IPS-NIHi7 (cell line): Measurements from ENCODE around the gene LRBA.

ENCODE experiments used
- DNase-seq: peaks from one replicate; pipeline ENCODE4 v3.0.0; 2012; ENCODE audit warnings: mixed read lengths; ENCODE audit errors: extremely low spot score

LRBA gene

GRCh38 chr4:150283689-150284088, 731.4 kb downstream of the LRBA start:
- DNase-seq = no peak

DNA sequence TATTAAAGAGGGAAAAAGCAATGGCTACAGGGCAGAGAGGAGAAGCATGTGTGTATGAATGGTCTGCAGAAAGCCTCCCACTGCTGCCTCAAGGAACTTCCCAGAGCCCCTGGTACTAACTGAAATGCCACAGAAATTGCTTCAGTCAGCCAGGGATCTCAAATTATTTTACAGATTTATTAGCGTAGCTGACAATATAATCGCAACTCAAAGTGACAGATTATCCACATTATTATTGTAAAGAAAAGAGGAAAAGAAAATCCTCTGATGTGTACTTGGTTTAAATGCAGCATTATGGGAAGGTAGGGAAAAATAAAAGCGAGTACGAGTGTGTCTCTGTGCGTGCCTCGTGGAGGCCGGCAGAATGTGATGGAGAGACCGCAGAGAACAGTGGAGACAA, 734.1 kb downstream of the LRBA start:
- no peak for DNase-seq

- DNase-seq = no peak
Measured at GRCh38 chr4:150280081-150280895, 734.8 kb downstream of the LRBA start.

- DNase-seq = no peak
Measured at GRCh38 chr4:150278206-150278605, 736.9 kb downstream of the LRBA start.

GRCh38 chr4:150268444-150268843, 746.6 kb downstream of the LRBA start:
- DNase-seq = no peak

- DNase-seq = no peak
Measured at GRCh38 chr4:150265806-150266205, 749.3 kb downstream of the LRBA start.

DNA sequence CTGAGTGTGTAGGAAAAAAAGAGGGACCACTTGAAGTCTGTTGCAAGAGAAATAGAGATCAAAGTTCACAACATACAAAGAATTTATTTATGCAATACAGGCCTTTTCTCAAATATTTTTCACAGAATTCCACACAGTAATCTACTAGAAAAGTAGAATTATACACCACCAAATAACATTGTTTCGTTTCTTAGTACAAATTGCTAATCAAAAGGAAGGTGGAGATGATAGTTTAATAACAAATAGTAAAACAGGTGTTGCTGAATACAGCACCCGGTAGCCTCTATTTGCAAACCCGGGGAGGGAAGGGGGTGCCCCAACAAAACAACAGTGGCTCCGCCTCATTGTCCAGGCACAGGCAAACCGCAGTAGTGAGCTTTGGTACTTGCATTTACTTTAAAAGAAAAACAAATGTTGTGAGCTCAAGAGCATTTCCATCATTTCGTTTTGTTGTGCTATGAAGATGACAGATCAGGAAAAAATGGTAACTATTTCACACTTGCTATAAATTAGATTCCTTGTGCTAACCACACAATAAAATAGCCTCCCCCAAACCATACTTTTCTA, 750.4 kb downstream of the LRBA start:
- DNase-seq = no peak

DNA sequence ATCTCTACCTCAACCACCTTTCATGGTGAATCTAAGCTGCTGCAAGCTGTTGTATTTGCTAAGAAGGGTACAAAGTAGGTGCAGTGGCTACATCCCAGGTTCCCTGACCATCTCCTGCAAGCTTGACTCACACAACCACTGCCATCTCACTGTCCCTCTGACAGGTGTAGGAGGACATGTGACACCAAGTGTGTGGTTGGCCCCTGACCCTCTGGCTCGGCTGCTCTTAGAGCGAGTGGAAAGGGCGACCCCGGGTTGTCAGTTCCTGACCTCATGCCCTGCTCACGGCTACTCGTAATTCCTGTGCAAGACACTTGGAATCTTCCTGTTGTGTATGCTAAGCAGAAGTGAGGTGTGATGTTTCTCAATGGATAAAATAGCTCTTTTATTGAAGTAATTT, 752.5 kb downstream of the LRBA start:
- DNase-seq = no peak

DNA sequence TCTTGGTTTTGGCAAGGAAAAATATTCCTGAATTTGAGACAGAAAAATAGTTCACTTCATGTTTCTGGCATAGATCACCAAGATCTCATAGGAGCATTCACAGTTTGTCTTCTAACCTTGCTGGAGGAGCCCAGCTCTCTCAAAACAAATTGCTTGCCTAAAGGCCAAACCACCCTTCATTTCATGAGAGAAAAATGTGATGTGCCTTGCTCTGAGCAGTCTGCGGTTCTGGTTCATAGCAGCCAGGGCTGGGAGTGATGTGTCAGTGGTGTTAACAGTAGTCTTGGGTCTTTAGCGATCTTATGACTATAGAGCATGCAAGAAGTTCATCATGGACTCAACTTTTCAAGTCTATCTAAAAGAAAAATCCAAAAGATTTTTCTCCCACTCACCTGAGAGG, 753.5 kb downstream of the LRBA start:
- DNase-seq = no peak

GRCh38 chr4:150259861-150260567, 755.1 kb downstream of the LRBA start:
- DNase-seq = no peak

DNA sequence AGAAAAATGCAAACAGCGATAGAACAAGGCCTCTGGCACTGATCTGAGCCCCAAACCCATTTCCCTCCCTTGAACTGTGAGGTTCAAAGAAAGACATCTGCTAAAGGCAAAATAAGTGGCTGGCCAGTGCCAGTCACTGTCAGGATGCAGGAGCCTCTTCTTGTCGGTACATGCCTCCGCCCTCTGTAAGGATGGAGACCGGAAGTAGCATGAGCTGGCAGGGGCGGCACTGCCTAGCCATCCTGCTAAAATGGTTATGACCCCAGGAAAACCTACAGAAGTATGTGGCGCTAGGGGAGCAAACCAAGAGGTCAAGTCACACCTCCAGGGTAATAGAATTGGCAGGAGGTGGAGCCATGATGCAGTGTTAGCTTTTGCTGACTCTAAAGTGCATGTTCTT, 756.5 kb downstream of the LRBA start:
- no peak for DNase-seq

DNA sequence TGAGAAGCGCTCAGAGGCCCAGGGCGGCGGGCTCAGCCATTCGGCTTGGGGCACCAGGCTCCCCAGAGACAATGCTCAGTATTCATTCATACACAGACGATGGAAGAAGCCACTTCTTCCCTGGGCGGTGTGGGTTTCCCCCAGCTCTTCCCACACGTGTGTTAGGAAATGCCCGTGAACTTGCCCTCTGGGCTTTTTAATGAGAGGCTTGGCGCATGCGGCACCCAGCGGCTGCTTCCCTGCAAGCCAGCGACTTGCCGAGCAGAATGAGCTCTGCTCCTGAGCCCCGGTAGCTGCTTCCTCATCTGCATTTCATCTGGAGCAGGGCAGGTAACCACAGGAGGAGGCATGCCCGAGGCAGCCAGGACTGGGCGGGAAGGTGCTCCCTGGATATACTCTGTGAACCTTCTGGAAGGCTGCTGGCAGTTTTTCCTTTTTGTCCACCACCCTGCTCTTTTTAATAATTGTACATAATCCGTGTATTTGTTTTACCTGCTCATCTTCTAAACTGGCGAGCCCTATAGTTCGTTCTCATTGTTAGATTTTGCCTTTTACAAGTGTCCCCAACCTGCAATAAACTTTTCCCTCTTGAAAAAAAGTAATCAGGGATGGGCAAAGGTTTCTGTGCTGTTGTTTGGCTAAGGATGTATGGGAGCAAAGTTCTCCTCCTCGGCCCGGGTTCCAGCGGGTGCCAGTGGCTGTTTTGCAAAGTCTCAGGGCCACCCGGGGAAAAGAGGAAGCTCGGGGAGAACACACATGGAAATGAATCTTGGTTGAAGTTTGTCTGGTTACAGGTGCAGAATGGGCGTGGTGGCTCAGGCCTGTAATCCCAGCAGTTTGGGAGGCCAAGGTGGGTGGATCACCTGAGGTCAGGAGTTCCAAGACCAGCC, 758.0 kb downstream of the LRBA start:
- DNase-seq = peak; percentile 80

DNA sequence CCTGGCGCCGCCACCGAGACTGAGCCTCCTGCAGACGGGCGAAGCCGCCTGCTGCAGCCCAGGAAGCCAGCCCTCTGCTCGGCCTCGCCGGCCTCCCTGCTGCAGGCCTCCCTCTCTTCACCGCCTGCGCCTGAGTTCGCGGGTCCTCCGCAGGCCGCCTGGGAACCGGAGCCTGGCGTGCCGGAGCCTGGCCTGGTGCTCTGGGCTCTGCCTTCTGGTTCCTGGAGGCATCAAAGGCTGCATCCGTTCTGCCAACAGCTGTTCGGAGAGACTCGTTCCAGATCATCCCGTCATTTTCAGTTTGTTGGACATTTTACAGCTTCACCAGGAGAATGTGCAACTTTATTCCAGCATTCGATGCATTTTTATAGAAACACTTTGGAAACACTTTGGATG, 758.9 kb downstream of the LRBA start:
- no peak for DNase-seq

GRCh38 chr4:150255610-150256224, 759.4 kb downstream of the LRBA start:
- no peak for DNase-seq

DNA sequence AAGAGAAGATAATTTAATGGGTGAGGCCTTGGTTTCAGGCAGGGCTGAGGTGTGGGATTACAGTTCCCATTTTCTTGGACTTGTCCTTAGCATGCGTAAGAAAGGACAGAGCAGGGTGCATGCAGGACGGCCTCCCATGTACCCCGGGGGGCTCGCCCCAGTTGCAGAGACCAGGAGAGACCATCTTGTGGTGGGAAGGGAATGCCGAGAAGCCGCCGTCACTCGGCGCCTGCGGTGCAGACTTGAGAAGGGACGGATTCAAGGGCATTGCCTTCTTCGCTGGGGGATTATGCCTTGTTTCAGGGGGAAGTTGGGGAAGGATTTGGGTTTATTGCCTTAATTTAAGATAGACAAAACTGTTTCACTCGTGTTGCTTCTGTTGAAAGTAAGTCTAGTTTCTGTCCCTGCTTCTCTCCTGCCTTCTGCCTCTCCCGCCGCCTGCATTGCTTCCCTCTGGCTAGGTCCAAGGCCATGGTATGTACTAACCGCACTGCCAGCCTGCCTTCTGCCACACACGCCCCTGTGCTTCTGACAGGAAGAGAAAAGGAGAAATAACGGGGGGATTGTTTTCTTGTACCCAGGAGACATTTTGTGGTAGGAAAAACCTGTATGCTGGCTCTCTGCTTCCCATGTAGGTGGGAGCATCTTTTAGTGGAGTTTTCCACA, 761.0 kb downstream of the LRBA start:
- DNase-seq = no peak

DNA sequence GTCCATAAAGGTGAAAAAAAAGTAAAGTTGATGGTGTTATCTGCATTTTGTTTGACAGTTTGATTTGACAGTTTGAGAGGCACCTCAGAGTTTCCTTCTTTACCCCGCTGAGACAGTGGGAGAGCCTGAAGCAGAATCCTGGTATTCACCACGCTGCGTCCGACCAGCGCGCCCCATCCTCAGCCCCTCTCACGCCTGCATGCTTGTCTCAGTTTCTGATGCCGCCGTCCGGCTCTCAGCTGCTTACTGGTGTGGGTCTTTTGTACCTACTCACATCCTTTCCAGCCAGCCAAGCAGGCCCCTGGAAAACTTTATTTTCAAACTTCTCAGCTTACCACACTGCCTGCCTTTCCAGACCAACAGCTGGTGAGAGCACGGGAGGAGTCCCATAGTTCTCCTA, 761.7 kb downstream of the LRBA start:
- no peak for DNase-seq

GRCh38 chr4:150252741-150253140, 762.3 kb downstream of the LRBA start:
- no peak for DNase-seq

- DNase-seq = no peak
Measured at GRCh38 chr4:150252306-150252705, 762.8 kb downstream of the LRBA start.

- DNase-seq = peak; percentile 32
Measured at GRCh38 chr4:150251752-150252190, 763.3 kb downstream of the LRBA start.

- DNase-seq = no peak
Measured at GRCh38 chr4:150250998-150251651, 764.0 kb downstream of the LRBA start.
